ENCODE measurements around the gene TRIP10. TPM values are rescaled to one million over a fixed set of nuclear protein-coding genes. Genes with fewer than 3 reads are reported as not detected.

TRIP10 gene
- total and polyA plus RNA-seq, 11 donors: 62.5 to 172 (median 85.8) TPM

DNA sequence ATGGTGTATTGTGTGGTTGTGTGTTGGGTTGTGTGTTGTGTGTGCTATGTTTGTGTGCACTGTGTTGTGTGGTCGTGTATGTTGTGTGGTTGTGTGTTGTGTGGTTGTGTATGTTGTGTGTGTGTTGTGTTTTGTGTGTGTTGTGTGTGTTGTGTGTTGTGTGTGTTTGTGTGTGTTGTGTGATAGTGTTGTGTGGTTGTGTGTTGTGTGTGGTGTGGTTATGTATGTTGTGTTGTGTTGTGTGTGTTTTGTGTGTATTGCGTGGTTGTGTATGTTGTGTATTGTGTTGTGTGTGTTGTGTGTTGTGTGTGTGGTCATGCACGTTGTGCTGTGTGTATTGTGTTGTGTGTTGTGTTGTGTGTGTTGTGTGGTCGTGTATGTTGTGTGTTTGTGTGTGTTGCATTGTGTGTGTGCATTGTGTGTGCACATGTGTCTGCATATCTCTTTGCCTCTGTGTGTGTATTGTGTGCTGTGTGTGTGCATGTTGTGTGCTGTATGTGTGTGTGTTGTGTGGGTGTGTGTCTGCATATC lies 22.0 kb upstream of the TRIP10 start:
- no peak overlapping the region for H3K27ac ChIP-seq
- TF ChIP-seq, protein P1, sequence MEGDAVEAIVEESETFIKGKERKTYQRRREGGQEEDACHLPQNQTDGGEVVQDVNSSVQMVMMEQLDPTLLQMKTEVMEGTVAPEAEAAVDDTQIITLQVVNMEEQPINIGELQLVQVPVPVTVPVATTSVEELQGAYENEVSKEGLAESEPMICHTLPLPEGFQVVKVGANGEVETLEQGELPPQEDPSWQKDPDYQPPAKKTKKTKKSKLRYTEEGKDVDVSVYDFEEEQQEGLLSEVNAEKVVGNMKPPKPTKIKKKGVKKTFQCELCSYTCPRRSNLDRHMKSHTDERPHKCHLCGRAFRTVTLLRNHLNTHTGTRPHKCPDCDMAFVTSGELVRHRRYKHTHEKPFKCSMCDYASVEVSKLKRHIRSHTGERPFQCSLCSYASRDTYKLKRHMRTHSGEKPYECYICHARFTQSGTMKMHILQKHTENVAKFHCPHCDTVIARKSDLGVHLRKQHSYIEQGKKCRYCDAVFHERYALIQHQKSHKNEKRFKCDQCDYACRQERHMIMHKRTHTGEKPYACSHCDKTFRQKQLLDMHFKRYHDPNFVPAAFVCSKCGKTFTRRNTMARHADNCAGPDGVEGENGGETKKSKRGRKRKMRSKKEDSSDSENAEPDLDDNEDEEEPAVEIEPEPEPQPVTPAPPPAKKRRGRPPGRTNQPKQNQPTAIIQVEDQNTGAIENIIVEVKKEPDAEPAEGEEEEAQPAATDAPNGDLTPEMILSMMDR (IDR thresholded peaks at IDR 0.05): no peak
- TF ChIP-seq POLR2A (IDR thresholded peaks at IDR 0.05): no peak
- no peaks in the 10 kb centered on the region for H3K36me3 ChIP-seq
- H3K9me3 ChIP-seq: no peaks in the 10 kb centered on the region
- ATAC-seq (no peak), DNase-seq (no peak)
- intact Hi-C loops (cut with DNase I): no loop called here
- 69 to 85% (median 80%) methylated on average over 4 of the region's 4 CpGs for WGBS, 4 donors
- peaks cover 0 to 20% (median 0%) of the 10 kb centered on the region in 9 donors for H3K27me3 ChIP-seq
- peaks cover 0 to 19% (median 0%) of the 10 kb centered on the region in 12 donors for H3K4me1 ChIP-seq
- H3K4me3 ChIP-seq: no peak overlapping the region

DNA sequence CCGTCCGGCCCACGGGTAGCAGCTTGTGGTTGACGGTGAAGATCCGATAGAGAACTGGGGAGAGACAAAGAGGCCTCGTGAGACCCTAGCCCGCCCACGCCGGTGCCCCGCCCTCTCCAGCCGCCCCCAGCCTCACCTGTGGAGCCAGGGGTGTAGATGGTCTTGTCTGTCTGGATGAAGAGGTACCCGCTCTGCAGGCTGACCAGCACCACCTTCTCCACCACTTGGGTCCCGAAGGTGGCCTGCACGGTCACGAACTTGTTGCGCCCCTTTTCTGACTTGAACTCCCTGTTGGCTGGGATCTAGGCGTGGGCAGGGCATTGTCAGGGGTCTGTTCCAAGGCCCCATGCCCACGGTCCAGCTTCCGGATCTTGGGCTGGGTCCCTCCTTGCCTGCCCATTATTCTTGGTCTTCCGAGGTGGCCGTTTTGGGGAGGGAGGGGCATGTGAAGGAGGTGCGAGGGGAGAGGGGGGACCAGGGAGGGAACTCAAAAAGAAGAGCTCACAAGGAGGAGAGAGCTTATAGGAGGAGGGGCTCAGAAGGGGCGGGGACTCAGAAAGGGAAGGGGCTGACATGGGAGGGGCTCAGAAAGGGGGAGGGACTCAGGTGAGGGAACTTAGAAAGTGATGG lies 21.3 kb upstream of the TRIP10 start:
- peak in 1 of 5 donors; percentile 47 for DNase-seq
- intact Hi-C loops (cut with DNase I): no loop called here
- 68 to 75% (median 71%) methylated on average over 21 to 23 of the region's 23 CpGs for WGBS, 4 donors
- peaks cover 0 to 26% (median 0%) of the 10 kb centered on the region in 12 donors for H3K4me1 ChIP-seq
- no peak for TF ChIP-seq POLR2A (IDR thresholded peaks at IDR 0.05)
- TF ChIP-seq, protein P1 (IDR thresholded peaks at IDR 0.05): no peak
- ATAC-seq: no peak
- H3K27ac ChIP-seq: no peak overlapping the region
- no peak overlapping the region for H3K4me3 ChIP-seq
- H3K9me3 ChIP-seq: no peaks in the 10 kb centered on the region
- peaks cover 0 to 18% (median 0%) of the 10 kb centered on the region in 9 donors for H3K27me3 ChIP-seq
- no peaks in the 10 kb centered on the region for H3K36me3 ChIP-seq

DNA sequence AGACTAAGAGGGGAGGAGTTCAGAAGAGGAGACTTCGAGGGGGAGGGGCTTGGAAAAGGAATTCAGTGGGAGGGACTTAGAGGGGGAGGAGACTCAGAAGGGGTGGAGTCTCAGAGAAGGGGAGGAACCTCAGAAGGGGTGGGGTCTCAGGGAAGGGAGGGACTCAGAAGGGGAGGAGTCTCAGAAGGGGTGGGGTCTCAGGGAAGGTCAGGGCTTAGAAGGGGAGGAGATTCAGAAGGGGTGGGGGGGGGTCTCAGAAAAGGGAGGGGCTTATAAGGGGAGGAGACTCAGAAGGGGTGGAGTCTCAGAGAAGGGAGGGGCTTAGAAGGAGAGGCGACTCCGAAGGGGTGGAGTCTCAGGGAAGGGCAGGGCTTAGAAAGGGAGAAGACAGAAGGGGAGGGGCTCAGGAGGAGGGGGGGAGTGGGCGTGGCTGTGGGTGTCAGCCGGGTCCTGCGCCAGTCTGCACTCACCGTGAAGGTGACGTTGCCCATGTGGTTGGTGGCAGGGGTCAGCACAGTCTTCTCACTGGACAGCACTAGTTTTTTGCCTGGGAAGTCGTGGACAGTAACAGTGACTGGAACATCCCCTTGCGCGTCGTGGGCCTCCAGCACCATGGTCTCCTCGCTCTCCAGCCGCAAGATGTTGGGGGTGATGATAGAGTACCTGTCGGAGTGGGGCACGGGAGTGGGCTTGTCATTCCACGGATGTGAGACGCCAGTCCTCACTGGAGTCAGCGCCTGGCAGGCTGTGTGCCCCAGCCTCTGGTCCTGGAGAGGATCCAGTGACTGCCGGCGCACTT lies 20.5 kb upstream of the TRIP10 start:
- Histone ChIP-seq H3K9me3 (no peaks in the 10 kb centered on the region), H3K36me3 (no peaks in the 10 kb centered on the region), H3K4me1 (peaks cover 0 to 33% (median 0%) of the 10 kb centered on the region in 12 donors), H3K4me3 (peak overlapping the region in 8 of 12 donors; percentile 5 to 52 (median 24)), H3K27ac (no peak overlapping the region), H3K27me3 (peaks cover 0 to 18% (median 0%) of the 10 kb centered on the region in 9 donors)
- ATAC-seq (peak in 2 of 4 donors; percentile 16 to 33), DNase-seq (peak in 1 of 5 donors; percentile 46)
- WGBS, 4 donors: 76 to 78% (median 77%) methylated on average over 14 to 21 of the region's 21 CpGs
- TF ChIP-seq, protein P1 (IDR thresholded peaks at IDR 0.05): no peak
- no peak for TF ChIP-seq POLR2A (IDR thresholded peaks at IDR 0.05)
- intact Hi-C loops (cut with DNase I): no loop called here

DNA sequence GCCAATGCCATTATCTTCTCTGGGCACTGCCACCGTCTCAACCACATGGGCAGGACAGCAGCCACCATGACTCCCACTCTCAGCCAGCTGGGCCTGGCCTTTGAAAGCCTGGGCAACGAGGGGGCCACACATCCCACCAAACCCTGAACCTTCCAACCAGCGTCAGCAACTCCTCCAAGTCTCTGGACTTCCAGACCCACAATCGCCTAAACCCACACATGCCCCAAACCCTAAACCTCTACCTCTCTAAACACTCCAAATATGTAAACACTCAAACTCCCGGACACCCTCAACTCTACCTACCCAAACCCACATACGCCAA lies 20.0 kb upstream of the TRIP10 start:
- peaks cover 0 to 18% (median 0%) of the 10 kb centered on the region in 9 donors for H3K27me3 ChIP-seq
- intact Hi-C loops (cut with DNase I): no loop called here
- TF ChIP-seq, protein P1 (IDR thresholded peaks at IDR 0.05): no peak
- TF ChIP-seq POLR2A (IDR thresholded peaks at IDR 0.05): no peak
- H3K9me3 ChIP-seq: no peaks in the 10 kb centered on the region
- 76 to 83% (median 78%) methylated on average over 6 of the region's 6 CpGs for WGBS, 4 donors
- no peak overlapping the region for H3K27ac ChIP-seq
- DNase-seq: peak in 1 of 5 donors; percentile 57
- no peak for ATAC-seq
- H3K4me1 ChIP-seq: peaks cover 0 to 39% (median 0%) of the 10 kb centered on the region in 12 donors
- H3K4me3 ChIP-seq: peak overlapping the region in 8 of 12 donors; percentile 5 to 52 (median 24)
- H3K36me3 ChIP-seq: no peaks in the 10 kb centered on the region

All from heart left ventricle (tissue), 16 donors.